GM21619 (cell line): ENCODE results near the gene SHISA2.

ENCODE experiments used
- ATAC-seq: cut with Tn5 transposase; IDR thresholded peaks from one replicate; pipeline ENCODE4 v1.9.1; 2021; ENCODE audit not compliant: unreplicated experiment

The SHISA2 gene

DNA sequence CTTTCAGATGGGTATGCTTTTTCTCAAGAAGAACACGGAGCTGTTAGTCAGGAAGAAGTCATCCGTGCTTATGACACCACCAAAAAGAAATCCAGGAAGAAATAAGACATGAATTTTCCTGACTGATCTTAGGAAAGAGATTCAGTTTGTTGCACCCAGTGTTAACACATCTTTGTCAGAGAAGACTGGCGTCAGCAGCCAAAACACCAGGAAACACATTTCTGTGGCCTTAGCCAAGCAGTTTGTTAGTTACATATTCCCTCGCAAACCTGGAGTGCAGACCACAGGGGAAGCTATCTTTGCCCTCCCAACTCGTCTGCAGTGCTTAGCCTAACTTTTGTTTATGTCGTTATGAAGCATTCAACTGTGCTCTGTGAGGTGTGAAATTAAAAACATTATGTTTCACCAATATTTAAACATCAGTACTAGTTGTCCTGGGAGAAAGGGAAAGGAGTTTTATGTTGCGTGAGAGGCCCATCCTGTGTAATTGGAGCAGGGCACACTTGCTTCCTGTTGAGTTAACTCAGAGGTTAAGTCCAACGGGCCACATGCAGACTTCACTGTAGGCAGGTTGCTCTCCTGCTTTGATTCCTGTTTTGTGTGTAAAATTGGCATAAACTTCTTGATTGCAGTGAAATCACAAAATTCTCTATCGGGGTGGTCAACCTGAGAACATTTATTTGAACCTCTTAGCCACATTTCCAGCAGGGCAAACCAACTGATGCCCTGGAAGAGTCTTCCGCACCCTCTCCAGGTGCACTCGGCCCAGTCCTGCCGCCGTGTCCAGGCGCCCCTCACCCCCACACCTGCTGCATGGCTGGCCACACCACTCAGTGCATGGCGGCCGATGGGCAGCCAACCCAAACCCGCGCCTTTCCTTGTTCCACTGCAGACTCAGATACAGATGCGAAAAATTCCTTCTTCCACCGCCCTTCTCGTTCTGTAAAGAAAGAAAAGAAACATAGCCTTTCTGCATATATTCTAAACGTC lies 31.6 kb downstream of the SHISA2 start:
- ATAC-seq = no peak

DNA sequence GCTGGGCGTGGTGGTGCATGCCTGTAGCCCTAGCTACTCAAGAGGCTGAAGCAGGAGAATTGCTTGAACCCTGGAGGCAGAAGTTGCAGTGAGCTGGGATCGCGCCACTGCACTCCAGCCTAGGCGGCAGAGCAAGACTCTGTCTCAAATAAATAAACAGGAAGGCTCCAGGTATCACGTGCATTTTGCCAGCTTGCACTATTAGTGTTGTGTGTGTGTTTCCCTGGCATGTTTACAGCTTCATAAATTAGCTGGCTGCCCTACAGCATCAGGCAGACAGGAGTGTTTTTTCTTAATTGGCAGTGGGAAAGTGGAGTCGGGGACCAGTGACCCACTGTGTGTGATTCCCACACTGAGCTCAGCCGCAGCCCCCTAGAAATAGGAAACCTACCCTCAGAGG lies 32.6 kb downstream of the SHISA2 start:
- no peak for ATAC-seq

DNA sequence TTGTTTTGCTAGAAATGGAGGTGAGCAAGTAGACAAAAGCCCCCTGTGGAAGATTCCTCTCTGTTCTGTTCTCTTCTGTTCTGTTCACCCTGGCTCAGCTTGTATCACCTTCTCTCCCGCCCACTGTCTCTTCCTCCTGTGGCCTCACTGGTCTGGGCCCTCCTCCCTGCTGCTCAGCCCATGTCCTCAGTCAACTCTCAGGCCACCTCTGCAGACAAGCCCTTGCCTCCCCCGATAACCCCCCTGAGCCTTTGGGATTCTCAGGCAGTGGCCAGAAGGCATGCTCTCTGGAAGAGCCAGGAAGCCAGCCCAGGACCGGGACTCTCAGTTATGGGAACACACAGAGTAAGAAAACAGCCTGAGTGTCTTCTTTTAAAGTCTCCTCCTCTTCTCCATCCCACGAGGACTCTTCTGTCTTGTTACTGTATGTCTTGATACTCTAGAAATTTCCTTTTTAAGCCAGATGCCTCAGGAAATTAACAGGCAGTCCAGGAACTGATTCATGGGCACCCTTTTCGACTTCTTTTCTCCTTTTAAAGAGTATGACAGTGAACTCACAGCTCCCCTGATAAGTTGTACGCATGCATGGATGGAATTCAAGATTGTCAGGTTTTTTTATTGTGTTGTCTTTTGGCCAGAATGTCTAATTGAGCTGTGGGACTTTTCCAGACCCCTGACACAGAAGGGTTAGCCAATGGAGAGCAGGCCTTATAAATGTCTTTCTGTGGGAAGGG lies 33.7 kb downstream of the SHISA2 start:
- ATAC-seq = no peak

DNA sequence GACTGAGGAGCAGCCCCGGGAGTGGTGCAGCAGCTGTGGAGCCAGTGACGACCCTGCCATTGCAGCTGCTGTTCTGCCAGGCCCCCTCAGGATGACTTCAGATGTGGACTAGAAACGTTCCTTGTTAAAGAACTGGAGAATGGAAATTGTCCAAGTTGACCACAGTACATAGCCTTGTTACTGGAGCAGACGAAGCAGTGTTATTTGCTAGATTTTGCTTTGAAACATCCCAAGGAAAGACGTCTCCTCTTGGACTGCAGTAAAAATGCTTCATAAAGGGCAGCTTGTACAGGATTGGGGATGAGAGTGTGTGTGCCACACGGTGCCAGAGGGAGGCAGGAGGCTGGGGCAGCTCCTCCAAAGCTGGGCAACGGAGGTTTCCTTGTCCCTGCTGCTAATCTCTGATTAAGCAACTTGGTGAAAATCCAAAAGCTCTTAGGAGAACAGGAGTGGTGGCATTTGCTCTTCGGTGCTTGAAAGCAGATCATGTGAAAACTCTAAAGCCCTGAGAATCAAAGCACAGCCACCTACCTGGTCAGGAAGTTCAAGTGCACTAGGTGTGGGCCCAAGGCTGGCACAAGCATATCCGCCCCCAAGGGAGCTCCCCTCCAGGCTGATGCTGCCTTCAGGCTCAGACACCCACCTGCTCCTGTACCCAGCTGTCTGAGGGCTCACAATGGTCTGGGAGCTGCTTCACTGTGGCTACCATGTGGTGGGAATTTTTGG lies 34.5 kb downstream of the SHISA2 start:
- ATAC-seq = no peak

DNA sequence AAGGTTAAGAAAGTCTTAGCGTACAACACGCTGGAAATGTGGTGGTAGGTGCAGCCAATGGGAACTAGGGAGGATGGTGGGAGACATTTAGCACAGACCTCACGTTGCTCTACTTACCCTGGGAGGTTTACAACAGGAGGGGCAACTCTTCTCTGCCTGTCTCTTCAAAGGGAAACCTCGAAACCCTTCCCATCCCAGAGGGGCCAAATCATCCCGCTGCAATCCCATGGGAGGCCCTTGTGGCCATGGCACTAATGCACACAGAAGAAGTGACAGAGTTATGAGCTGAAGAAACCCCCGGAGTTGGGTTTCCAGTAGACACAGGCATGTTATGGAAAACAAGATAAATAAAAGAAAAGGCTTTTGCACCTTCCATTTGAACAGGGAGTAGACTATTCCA lies 35.6 kb downstream of the SHISA2 start:
- ATAC-seq = no peak

DNA sequence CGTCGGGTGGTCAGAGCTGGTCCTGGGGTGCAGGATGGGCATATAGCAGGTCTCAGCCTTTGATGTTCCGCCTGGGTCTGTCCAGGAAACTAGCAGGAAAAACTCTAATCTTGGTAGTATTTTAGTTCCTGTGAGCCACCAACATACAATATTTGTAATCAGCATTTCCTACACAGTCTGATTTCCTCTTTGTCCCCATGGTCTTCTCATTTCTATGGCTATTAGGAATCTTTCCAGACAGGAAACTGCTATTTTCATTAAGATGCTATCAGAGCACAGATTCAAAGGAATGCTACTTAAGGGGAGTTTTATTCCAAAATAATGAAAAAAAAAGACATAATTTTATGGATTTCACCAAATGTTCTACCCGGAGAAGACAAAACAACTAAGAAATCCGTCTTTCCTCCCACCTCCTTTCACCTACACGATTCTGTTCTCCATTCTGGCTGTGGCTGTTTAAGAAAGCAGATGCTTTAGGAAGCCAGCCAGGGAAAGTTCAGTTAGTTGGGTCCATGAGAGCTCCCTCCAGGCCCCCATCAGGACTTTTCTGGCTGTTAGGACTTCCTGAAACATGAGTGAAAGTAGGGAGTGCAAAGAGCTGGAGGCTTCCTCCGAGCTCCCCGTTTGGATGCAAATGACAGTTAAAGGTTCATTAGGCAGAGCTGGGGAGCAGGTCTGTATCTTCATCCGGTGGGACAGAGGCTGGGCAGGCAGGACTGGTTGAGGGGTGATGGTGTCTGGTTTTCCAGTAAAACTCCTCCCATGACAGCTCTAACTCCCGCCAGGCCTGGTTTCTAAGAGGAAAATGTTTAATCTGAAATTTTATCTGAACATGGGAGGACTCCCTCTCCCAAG lies 36.3 kb downstream of the SHISA2 start:
- ATAC-seq = no peak

DNA sequence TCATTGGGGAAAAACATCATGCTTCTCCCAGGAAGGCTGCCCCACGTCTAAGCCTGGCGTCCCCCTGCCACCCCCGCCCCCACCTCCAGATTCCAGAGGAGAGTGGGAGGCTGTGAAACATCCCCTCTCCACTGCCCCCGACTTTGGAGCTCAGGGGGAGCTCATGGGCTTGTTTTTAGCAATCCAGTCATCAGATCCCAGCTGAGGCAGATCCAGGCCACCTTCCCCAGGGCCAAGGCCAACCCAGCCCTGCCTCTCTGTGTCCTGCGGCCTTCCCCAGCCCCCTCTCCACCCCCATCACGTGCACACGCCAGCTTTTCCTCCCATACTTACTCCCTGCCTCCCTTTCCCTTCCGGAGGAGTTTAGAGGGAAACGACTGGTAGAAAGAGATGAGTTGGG lies 38.8 kb downstream of the SHISA2 start:
- ATAC-seq = no peak

DNA sequence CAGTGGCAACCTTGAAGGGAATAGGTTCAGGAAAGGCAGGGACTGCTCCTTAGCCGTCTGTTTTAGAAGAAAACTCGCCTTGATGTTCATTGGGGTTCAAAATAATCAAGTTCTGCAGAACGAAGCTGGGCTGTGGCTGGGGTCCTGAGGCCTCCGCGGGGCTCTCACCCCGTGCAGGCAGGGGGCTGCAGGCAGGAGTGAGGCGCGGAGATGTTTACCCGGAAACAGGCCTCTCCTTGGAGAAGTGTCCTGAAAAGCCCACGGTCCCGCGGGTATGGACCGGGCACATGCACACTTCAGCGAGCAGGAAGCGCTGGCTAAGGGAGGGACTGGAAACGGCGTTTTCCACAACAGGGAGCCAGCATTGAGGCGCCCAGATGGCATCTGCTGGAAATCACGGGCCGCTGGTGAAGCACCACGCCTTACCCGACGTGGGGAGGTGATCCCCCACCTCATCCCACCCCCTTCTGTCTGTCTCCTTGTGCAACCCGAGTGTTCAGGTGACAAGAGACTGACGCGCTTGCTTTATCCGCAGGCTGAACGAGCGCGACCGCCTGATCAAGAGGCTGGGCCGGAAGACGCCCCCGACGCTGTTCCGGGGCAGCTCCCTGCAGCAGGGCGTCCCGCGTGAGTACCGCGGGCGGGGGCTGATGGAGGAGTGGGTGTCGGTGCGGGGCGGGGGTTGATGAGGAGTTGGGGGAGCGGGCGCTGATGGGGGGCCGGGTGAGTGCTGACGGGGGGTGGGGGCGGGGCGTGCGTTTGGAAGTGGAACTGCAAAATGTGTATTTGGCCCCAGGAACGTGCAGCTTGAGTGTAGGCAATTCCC lies 39.6 kb downstream of the SHISA2 start:
- no peak for ATAC-seq

DNA sequence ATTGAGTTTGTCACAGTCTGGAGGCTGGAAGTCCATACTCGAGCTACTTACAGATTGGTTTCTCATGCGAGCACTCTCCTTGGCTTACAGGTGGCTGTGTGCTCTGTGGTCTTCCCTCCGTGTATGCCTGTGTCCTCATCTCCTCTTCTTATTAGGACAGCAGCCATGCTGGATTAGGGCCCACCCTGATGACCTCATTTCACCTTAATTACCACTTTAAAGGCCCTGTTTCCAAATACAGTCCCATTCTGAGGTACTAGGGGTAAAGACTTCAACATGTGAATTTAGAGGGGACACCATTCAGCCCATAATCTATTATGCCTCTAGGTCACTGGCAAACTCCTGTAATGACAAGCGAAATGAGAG lies 40.6 kb downstream of the SHISA2 start:
- ATAC-seq = no peak

DNA sequence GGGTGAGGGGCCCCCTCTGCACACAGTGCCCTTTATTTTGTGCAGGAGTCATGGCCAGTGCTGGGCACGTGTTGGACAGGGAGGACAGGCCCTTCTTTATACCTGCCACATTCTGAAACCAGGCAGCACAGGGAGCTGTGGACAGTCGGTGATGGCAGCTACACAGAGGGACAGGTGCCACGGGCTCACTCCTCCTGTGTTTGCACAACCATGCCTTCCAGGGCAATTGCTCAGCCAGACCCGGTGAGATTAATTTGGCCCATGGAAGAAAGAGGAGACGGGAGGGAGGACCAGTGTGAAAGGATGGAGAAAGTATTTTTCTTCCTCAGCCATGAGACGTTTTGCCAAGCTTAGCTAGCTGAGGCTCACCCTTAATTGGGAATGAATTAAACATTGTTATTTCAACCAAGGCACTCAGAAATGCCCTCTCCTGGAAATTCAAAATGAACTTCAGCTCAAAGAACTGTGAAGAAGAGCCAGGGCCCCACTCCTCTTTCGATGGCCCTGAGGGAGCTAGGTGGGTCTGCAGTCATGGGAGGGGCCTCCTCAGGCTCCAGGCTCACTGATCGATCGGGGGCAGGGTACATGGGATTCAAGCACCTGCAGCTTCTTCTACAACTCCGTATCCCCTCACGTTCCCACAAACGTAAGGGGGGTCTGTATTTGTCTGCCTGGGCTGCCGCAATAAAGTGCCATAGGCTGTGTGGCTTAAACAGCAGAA lies 41.2 kb downstream of the SHISA2 start:
- no peak for ATAC-seq

DNA sequence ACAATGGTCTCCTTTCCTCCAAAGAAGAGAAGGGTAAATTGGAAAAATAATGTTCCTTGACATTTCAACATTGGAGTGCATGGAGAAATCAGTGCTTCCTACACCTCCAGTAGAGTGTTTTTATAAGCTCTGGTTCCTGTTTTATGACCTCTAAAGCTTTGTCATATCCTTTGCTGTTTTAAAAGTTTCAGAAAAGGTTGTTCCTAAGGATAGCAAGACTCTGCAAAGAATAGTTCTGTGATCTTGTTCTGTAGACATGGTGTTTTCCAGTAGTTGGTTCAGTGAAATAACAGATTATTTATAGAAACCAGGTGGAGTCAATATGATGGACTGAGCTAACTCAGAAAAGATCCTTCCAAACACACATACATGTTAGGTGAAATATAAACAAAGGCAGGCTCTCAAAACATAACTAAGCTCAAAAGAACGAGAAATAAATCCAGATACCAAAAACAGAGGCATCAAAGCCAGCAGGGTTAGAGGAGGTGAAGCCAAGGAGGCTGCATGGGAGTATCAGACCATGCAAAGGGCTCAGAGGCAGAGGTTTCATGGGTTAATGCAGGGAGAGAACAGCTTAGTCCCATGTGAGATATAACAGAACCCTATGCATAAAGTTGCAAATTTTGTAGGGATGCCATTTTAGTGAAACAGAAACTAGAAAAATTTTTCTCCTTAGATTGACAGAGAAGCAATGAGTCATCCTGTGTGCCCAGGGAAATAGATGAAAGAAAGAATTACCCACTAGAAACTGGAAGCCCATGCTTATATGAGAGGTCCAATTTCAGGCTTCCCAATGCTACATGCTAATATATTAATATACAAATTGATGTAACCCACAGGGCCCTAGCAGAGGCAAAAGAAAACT lies 44.3 kb downstream of the SHISA2 start:
- no peak for ATAC-seq
